Suprapubic skin (tissue), 3 donors: ENCODE results near the gene DRD4.

Experiments
- CTCF ChIP-seq, 2 donors: fragments of 200-600 bp in 1 of 2; fragments of 450-650 bp in 1 of 2; sonication (generic) in 1 of 2; IDR thresholded peaks; one replicate each; pipeline ENCODE4 v1.5.1; 2016 to 2019; ENCODE audit warnings: antibody characterized with exemption in 2 of 2, mild to moderate bottlenecking in 1 of 2, moderate library complexity in 1 of 2
- POLR2A ChIP-seq, 2 donors: fragments of 450-650 bp; IDR thresholded peaks; one replicate each; pipeline ENCODE4 v1.6.1; 2017; ENCODE audit warnings: antibody characterized with exemption in 2 of 2, mild to moderate bottlenecking in 2 of 2, moderate library complexity in 2 of 2

GRCh38 chr11:659532-660085 lies 22.5 kb downstream of the DRD4 start:
- TF ChIP-seq CTCF (IDR thresholded peaks at IDR 0.05) (no peak), POLR2A (IDR thresholded peaks at IDR 0.05) (no peak)
